OCI-LY3 (cell line): ENCODE results near the gene SNTG2.

Experiments used
- CTCF ChIP-seq: fragments of 200-600, 300-600 bp; sonication (generic); IDR thresholded peaks from 2 replicates; pipeline ENCODE4 v1.5.1; 2014; ENCODE audit warnings: antibody characterized with exemption, low read length, low read depth
- EZH2phosphoT487 ChIP-seq: fragments of 200-600 bp; shearing (Covaris generic); IDR thresholded peaks from 2 replicates; pipeline ENCODE4 v1.6.1; 2018; ENCODE audit warnings: antibody characterized with exemption, mixed run types, low read depth

- TF ChIP-seq CTCF (no peak), EZH2phosphoT487 (no peak)
These were observed 285.2 kb downstream of the SNTG2 start for GRCh38 chr2:1235806-1236205.
